BJ (cell line): ENCODE results near the gene CPA3. TPM values are rescaled to one million over a fixed set of nuclear protein-coding genes. Genes with fewer than 3 reads are reported as not detected.
A peak's percentile ranks its signal among the peaks of the same experiment; 100 is the strongest.

Experiments used
- CTCF ChIA-PET: fragments of 350-600 bp; formaldehyde crosslinking; extraction: SDS; loops from one replicate; lab custom pipeline; 2021; ENCODE audit warnings: antibody characterized with exemption, inconsistent platforms; lab: Yijun Ruan, JAX
- POLR2A ChIA-PET: fragments of 300-600 bp; sonication (Branson Sonifier 250); formaldehyde crosslinking; extraction: SDS; loops from one replicate; lab custom pipeline; 2021; ENCODE audit warnings: antibody characterized with exemption; lab: Charles Lee
- DNase-seq: peaks from one replicate; pipeline ENCODE4 v3.0.0-alpha.2; 2011; ENCODE audit warnings: low read depth
- H3K27me3 ChIP-seq: 2 replicates; pipeline ENCODE4 v1.6.0; 2011; ENCODE audit warnings: low read length; ENCODE audit not compliant: control insufficient read depth, insufficient read depth
- H3K36me3 ChIP-seq: 2 replicates; pipeline ENCODE4 v1.5.1; 2011; ENCODE audit warnings: low read length; ENCODE audit not compliant: control insufficient read depth, insufficient read depth
- H3K4me3 ChIP-seq: 2 replicates; pipeline ENCODE4 v1.5.1; 2011; ENCODE audit warnings: low read depth, mild to moderate bottlenecking, control low read depth, low read length
- CTCF ChIP-seq: IDR thresholded peaks from 2 replicates; pipeline ENCODE4 v1.5.1; 2011; ENCODE audit warnings: low read depth, mild to moderate bottlenecking, control low read depth, inconsistent platforms, low read length, moderate library complexity; ENCODE audit not compliant: insufficient read depth
- polyA plus RNA-seq: library from polyadenylated mRNA; depleted of rRNA; stranded (reverse); fragments of >200 nt; gene quantifications from 2 replicates; pipeline ENCODE4 v1.2.3, GENCODE V29; 2011

CPA3 gene
- polyA plus RNA-seq, 1 experiment = 3.1 TPM

- no peak for DNase-seq
- TF ChIP-seq CTCF = no peak
- H3K4me3 ChIP-seq = no peak overlapping the region
- POLR2A ChIA-PET = no interaction called here
- CTCF ChIA-PET = no interaction called here
- no peaks in the 10 kb centered on the region; the same call in none of the 2 replicates for H3K27me3 ChIP-seq
- no peaks in the 10 kb centered on the region for H3K36me3 ChIP-seq
Measured at GRCh38 chr3:148856384-148856783, 8.7 kb upstream of the CPA3 start.

- Histone ChIP-seq H3K36me3 (no peaks in the 10 kb centered on the region), H3K4me3 (no peak overlapping the region), H3K27me3 (no peaks in the 10 kb centered on the region; the same call in none of the 2 replicates)
- DNase-seq = no peak
- POLR2A ChIA-PET = no interaction called here
- no peak for TF ChIP-seq CTCF
- CTCF ChIA-PET = no interaction called here
Measured at GRCh38 chr3:148857316-148857715, 7.8 kb upstream of the CPA3 start.

GRCh38 chr3:148861277-148861869, 3.7 kb upstream of the CPA3 start:
- Histone ChIP-seq H3K4me3 (no peak overlapping the region), H3K27me3 (no peaks in the 10 kb centered on the region; the same call in 1 of the 2 replicates), H3K36me3 (no peaks in the 10 kb centered on the region)
- POLR2A ChIA-PET = no interaction called here
- no peak for DNase-seq
- TF ChIP-seq CTCF = peak; percentile 53
- CTCF ChIA-PET = interaction anchor here (0.6 to 10.3 kb wide), 23 partner anchors 8 to 552 kb away, joined by 3 to 238 read pairs (median 4); no protein-coding TSS in a partner anchor

- no peaks in the 10 kb centered on the region; the same call in 1 of the 2 replicates for H3K27me3 ChIP-seq
- TF ChIP-seq CTCF = no peak
- ChIA-PET POLR2A (no interaction called here), CTCF (interaction anchor here (0.7 to 10.3 kb wide), 5 partner anchors 10 to 136 kb away, joined by 3 to 238 read pairs (median 4); no protein-coding TSS in a partner anchor)
- H3K36me3 ChIP-seq = no peaks in the 10 kb centered on the region
- DNase-seq = no peak
- no peak overlapping the region for H3K4me3 ChIP-seq
Measured at GRCh38 chr3:148863297-148863696, 1.8 kb upstream of the CPA3 start.

GRCh38 chr3:148863814-148864213, 1.3 kb upstream of the CPA3 start:
- CTCF ChIA-PET = interaction anchor here (1.2 to 10.3 kb wide), 2 partner anchors 42 to 81 kb away, joined by 3 to 238 read pairs; no protein-coding TSS in a partner anchor
- Histone ChIP-seq H3K4me3 (no peak overlapping the region), H3K36me3 (no peaks in the 10 kb centered on the region), H3K27me3 (no peaks in the 10 kb centered on the region; the same call in 1 of the 2 replicates)
- POLR2A ChIA-PET = no interaction called here
- TF ChIP-seq CTCF = no peak
- DNase-seq = no peak
